Measurements from ENCODE around the gene CCDC182.

- no peak for TF ChIP-seq EP300 (IDR thresholded peaks at IDR 0.05)
- no peak for TF ChIP-seq CTCF (IDR thresholded peaks at IDR 0.05)
- TF ChIP-seq POLR2AphosphoS5 (IDR thresholded peaks at IDR 0.05): no peak
Observed at GRCh38 chr17:57714665-57715180, 30.4 kb downstream of the CCDC182 start.

Measured in sigmoid colon (tissue), 4 donors.